Natural killer cell (primary cell): ENCODE measurements around the gene SYVN1. TPM values are rescaled to one million over a fixed set of nuclear protein-coding genes. Genes with fewer than 3 reads are reported as not detected.
A peak's percentile ranks its signal among the peaks of the same experiment; 100 is the strongest.
"Not testable (repeated sequence)": the region's sequence is repeated elsewhere in the genome, so short reads cannot be mapped to it uniquely, and the experiment has no call there.

Source experiments
- ATAC-seq, 3 donors: fragments of 150-1000 bp in 2 of 3; fragments of 200-7000 bp in 1 of 3; cut with Tn5 transposase; 1 replicate in 1 of 3; 2 replicates in 2 of 3; pipeline ENCODE4 v1.10.0; 2021; ENCODE audit warnings: mild to moderate bottlenecking in 2 of 3, moderate library complexity in 2 of 3
- DNase-seq, 2 donors: peaks; one replicate each; pipeline versions ENCODE4 v3.0.0 to v3.0.0-alpha.2; 2013 to 2021; ENCODE audit warnings: mixed read lengths in 1 of 2
- H3K27ac ChIP-seq: one replicate; pipeline ENCODE4 v1.5.1; 2013; ENCODE audit warnings: mild to moderate bottlenecking, low read length
- H3K27me3 ChIP-seq: one replicate; pipeline ENCODE4 v1.6.1; 2013; ENCODE audit warnings: low read length; ENCODE audit not compliant: control insufficient read depth, insufficient read depth
- H3K36me3 ChIP-seq: one replicate; pipeline ENCODE4 v1.6.1; 2013; ENCODE audit warnings: low read length; ENCODE audit not compliant: control insufficient read depth, insufficient read depth
- H3K4me1 ChIP-seq: one replicate; pipeline ENCODE4 v1.6.1; 2013; ENCODE audit warnings: low read length; ENCODE audit not compliant: control insufficient read depth, insufficient read depth
- H3K4me3 ChIP-seq: one replicate; pipeline ENCODE4 v1.5.1; 2013; ENCODE audit warnings: low read length
- H3K9me3 ChIP-seq: one replicate; pipeline ENCODE4 v1.6.1; 2013; ENCODE audit warnings: low read length; ENCODE audit not compliant: control insufficient read depth, insufficient read depth
- H3K27ac Mint-ChIP-seq, 2 donors: one replicate each; pipeline ENCODE4 v1.8.0; 2022; ENCODE audit warnings: mild to moderate bottlenecking in 2 of 2, mixed read lengths in 2 of 2, moderate library complexity in 1 of 2
- H3K27me3 Mint-ChIP-seq, 2 donors: one replicate each; pipeline ENCODE4 v1.8.0; 2022; ENCODE audit warnings: low read depth in 2 of 2, mixed read lengths in 2 of 2
- H3K36me3 Mint-ChIP-seq: one replicate; pipeline ENCODE4 v1.8.0; 2022; ENCODE audit warnings: mixed read lengths
- H3K4me1 Mint-ChIP-seq, 2 donors: one replicate each; pipeline ENCODE4 v1.8.0; 2022; ENCODE audit warnings: mixed read lengths in 2 of 2
- H3K4me3 Mint-ChIP-seq: one replicate; pipeline ENCODE4 v1.8.0; 2022; ENCODE audit warnings: mild to moderate bottlenecking, moderate library complexity, mixed read lengths
- H3K9me3 Mint-ChIP-seq, 2 donors: one replicate each; pipeline ENCODE4 v1.8.0; 2022; ENCODE audit warnings: mixed read lengths in 2 of 2
- WGBS: methylation state at CpG from one replicate; pipeline ENCODE4 v1.1.7; 2013; ENCODE audit warnings: missing lambda C conversion rate; ENCODE audit not compliant: insufficient coverage; 5-methylcytosine and 5-hydroxymethylcytosine counted together
- intact Hi-C: fragments of 100-400 bp; cut with micrococcal nuclease; formaldehyde crosslinking; loops from one replicate; pipeline ENCODE4 v1.14.2; 2022
- total RNA-seq, 4 donors: library from RNA; stranded (reverse); fragments of 120-200 nt in 1 of 4; gene quantifications; one replicate each; pipeline versions ENCODE4 v1.2.3 to v1.2.4, GENCODE V29; 2013 to 2022
- TF ChIP-seq, protein P1 (sequence below): fragments of 200-600 bp; IDR thresholded peaks from one replicate; pipeline ENCODE4 v1.8.0; 2022; ENCODE audit warnings: antibody characterized with exemption

The SYVN1 gene
- total RNA-seq, 3 donors from 2014 or later (not counting 1 experiment from before 2014, with no cell fraction given) = 72.9 to 109 (median 90.2) TPM

- Histone ChIP-seq H3K4me3 (no peak overlapping the region), H3K4me1 (no peaks in the 10 kb centered on the region), H3K27ac (no peak overlapping the region), H3K27me3 (no peaks in the 10 kb centered on the region), H3K9me3 (no peaks in the 10 kb centered on the region), H3K36me3 (no peaks in the 10 kb centered on the region)
- DNase-seq (no peak), ATAC-seq (no peak)
- Mint-ChIP-seq H3K36me3 (no peaks in the 10 kb centered on the region), H3K27me3 (peaks cover 2 to 7% of the 10 kb centered on the region in 2 donors), H3K9me3 (no peaks in the 10 kb centered on the region), H3K4me1 (no peaks in the 10 kb centered on the region), H3K4me3 (no peak overlapping the region), H3K27ac (no peak overlapping the region)
- 57% methylated on average over 2 of the region's 2 CpGs for WGBS
- intact Hi-C loops = no loop called here
- TF ChIP-seq, protein P1, sequence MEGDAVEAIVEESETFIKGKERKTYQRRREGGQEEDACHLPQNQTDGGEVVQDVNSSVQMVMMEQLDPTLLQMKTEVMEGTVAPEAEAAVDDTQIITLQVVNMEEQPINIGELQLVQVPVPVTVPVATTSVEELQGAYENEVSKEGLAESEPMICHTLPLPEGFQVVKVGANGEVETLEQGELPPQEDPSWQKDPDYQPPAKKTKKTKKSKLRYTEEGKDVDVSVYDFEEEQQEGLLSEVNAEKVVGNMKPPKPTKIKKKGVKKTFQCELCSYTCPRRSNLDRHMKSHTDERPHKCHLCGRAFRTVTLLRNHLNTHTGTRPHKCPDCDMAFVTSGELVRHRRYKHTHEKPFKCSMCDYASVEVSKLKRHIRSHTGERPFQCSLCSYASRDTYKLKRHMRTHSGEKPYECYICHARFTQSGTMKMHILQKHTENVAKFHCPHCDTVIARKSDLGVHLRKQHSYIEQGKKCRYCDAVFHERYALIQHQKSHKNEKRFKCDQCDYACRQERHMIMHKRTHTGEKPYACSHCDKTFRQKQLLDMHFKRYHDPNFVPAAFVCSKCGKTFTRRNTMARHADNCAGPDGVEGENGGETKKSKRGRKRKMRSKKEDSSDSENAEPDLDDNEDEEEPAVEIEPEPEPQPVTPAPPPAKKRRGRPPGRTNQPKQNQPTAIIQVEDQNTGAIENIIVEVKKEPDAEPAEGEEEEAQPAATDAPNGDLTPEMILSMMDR = no peak
Measured at GRCh38 chr11:65152122-65152521, 17.8 kb upstream of the SYVN1 start.

DNA sequence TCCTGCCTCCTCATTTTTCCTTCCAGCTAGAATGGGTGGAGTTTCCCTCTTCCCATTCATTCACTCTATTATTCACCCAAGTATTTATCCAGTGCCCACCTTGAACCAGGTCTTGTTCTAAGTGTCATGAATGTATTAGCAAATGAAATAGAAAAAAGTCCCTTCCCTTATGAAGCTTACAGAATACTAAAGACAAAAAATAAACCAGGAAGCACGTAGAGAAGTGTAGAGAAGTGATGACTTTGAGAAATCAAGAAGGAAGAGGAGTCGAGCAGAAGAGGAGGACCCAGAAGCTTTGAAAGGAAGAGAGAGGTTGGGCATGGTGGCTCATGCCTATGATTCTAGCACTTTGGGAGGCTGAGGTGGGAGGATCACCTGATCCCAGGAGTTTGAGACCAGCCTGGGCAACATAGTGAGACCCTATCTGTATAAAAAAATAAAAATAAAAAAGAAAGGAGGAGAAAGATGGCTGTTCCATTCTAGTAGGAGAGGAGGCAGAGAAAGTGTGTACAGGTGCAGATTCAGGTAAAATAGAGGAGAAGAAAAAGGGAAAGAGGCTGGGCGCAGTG is 17.1 kb upstream of the SYVN1 start:
- no peak overlapping the region for H3K4me3 ChIP-seq
- H3K27ac ChIP-seq = no peak overlapping the region
- no peaks in the 10 kb centered on the region for H3K4me1 ChIP-seq
- H3K9me3 ChIP-seq = no peaks in the 10 kb centered on the region
- Mint-ChIP-seq H3K27me3 (peaks cover 2 to 7% of the 10 kb centered on the region in 2 donors), H3K27ac (no peak overlapping the region), H3K36me3 (no peaks in the 10 kb centered on the region), H3K9me3 (no peaks in the 10 kb centered on the region), H3K4me1 (no peaks in the 10 kb centered on the region), H3K4me3 (no peak overlapping the region)
- no peak for ATAC-seq
- H3K36me3 ChIP-seq = no peaks in the 10 kb centered on the region
- no peaks in the 10 kb centered on the region for H3K27me3 ChIP-seq
- 51% methylated on average over 3 of the region's 3 CpGs for WGBS
- intact Hi-C loops = no loop called here
- DNase-seq = no peak
- TF ChIP-seq, protein P1 = no peak

DNA sequence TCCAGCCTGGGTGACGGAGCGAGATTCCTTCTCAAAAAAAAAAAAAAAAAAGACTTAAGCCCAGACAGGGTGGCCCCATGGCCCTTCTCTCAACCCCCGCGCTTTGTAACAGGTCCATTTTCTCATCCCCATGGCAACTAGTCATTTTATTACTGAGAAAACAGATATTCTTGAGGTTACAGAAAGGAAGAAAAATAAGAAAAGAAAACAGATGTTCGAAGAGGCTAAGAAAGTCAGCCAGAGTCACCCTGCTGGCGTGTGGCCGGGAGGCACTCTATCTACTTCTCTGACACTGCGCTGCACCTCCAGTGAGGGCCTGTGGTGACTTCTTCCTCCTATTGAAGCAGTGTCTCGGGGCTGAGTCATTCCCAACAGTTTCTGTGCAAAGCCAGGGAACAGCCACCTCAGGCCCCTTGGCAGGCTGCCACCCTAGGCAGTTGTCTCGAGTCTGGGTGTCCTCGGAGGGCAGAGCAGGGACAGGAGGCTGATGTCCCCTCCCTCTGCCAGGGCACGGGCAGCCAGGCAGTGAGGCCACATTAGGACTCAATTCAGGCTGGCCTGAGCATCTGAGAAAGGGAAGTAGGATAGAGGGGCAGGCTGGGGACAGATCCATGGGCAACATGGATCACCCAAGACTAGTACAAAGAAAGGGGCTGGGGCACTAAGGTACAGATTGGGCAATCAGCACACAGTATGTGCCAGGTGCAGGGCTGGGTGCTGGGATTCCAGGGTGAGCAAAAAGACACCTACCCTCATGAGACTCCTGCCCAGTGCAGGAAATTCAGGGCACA is 16.4 kb upstream of the SYVN1 start:
- no peaks in the 10 kb centered on the region for H3K4me1 Mint-ChIP-seq
- ATAC-seq (peak in 2 of 3 donors; percentile 47 to 53), DNase-seq (peak in 1 of 2 donors; percentile 20)
- Histone ChIP-seq H3K36me3 (no peaks in the 10 kb centered on the region), H3K27me3 (no peaks in the 10 kb centered on the region), H3K4me3 (no peak overlapping the region), H3K9me3 (no peaks in the 10 kb centered on the region), H3K4me1 (no peaks in the 10 kb centered on the region), H3K27ac (no peak overlapping the region)
- H3K4me3 Mint-ChIP-seq = no peak overlapping the region
- TF ChIP-seq, protein P1 = no peak
- peaks cover 2 to 7% of the 10 kb centered on the region in 2 donors for H3K27me3 Mint-ChIP-seq
- H3K9me3 Mint-ChIP-seq = no peaks in the 10 kb centered on the region
- intact Hi-C loops = no loop called here
- no peak overlapping the region for H3K27ac Mint-ChIP-seq
- H3K36me3 Mint-ChIP-seq = no peaks in the 10 kb centered on the region
- WGBS = 32% methylated on average over 10 of the region's 12 CpGs

GRCh38 chr11:65150131-65150508 is 15.8 kb upstream of the SYVN1 start:
- H3K27me3 Mint-ChIP-seq, H3K4me1 ChIP-seq, H3K36me3 ChIP-seq, H3K9me3 ChIP-seq, H3K36me3 Mint-ChIP-seq, ATAC-seq, DNase-seq, H3K27me3 ChIP-seq, H3K27ac ChIP-seq, H3K9me3 Mint-ChIP-seq, H3K4me3 ChIP-seq, H3K4me3 Mint-ChIP-seq, intact Hi-C loops, H3K27ac Mint-ChIP-seq, H3K4me1 Mint-ChIP-seq: not testable (repeated sequence)
- WGBS = 84% methylated on average over 10 of the region's 10 CpGs
